HUES64 (cell line): ENCODE data around the gene IQCE.
A peak's percentile ranks its signal among the peaks of the same experiment; 100 is the strongest.

Experiments used
- H3K27ac ChIP-seq: 2 replicates; pipeline ENCODE4 v1.7.0; 2013; ENCODE audit warnings: low read depth, low read length, inconsistent platforms
- H3K27me3 ChIP-seq: 2 replicates; pipeline ENCODE4 v1.6.1; 2013; ENCODE audit warnings: mild to moderate bottlenecking, low read length; ENCODE audit not compliant: insufficient read depth
- H3K36me3 ChIP-seq: 2 replicates; pipeline ENCODE4 v1.6.1; 2013; ENCODE audit warnings: mild to moderate bottlenecking, low read length; ENCODE audit not compliant: insufficient read depth
- H3K4me1 ChIP-seq: 2 replicates; pipeline ENCODE4 v1.6.1; 2013; ENCODE audit warnings: mild to moderate bottlenecking, low read length, moderate library complexity; ENCODE audit not compliant: insufficient read depth
- H3K4me3 ChIP-seq: 2 replicates; pipeline ENCODE4 v1.5.1; 2013; ENCODE audit warnings: mild to moderate bottlenecking, low read length, moderate library complexity
- H3K9ac ChIP-seq: 2 replicates; pipeline ENCODE4 v1.6.1; 2013; ENCODE audit warnings: mild to moderate bottlenecking, low read depth, low read length
- H3K9me3 ChIP-seq: 2 replicates; pipeline ENCODE4 v1.6.1; 2013; ENCODE audit warnings: low read depth, low read length; ENCODE audit not compliant: insufficient read depth
- WGBS: fragments of 150-250, 120-280 bp; methylation state at CpG from one replicate; pipeline ENCODE4 v1.1.7; 2013; ENCODE audit warnings: missing lambda C conversion rate; 5-methylcytosine and 5-hydroxymethylcytosine counted together

The IQCE gene

DNA sequence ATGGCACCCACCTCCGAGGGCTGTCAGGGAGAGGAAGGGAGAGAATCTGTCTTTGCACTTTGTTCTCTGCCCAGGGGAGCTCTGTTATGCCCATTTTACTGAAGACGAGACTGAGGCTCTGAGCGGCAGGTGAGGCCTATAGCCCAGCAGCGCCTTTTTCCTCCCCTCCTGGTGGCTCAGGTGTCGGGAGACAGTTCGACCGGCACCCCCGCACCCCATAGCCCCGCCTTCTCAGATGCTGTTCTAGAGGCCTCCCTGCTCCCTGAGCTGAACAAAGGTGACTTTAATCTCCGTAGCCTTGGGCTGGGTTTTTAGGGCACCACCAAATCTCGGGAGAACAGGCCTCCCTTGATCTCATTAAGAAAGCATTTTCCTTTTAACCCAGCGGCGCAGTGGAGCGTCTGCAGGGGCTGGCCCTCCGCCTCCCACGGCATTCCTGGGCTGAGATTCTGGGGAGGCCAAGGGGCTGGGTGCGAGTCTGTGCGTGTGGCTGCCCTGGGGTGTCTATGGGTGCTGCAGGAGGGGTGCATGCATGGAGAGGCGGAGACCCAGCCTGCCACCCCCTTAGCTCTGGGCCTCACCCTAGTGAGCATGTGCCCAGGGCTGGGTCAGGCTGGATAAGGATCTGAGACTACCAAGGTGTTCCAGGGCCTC, 35.9 kb upstream of the IQCE start:
- Histone ChIP-seq H3K27ac (peak overlapping the region; percentile 85), H3K27me3 (peaks cover 31% of the 10 kb centered on the region), H3K4me1 (peaks cover 41% of the 10 kb centered on the region), H3K9me3 (no peaks in the 10 kb centered on the region), H3K9ac (peak overlapping the region; percentile 81; the same call in 1 of the 2 replicates), H3K36me3 (peaks cover 26% of the 10 kb centered on the region), H3K4me3 (peak overlapping the region; percentile 40)
- WGBS = 37% methylated on average over 19 of the region's 19 CpGs

DNA sequence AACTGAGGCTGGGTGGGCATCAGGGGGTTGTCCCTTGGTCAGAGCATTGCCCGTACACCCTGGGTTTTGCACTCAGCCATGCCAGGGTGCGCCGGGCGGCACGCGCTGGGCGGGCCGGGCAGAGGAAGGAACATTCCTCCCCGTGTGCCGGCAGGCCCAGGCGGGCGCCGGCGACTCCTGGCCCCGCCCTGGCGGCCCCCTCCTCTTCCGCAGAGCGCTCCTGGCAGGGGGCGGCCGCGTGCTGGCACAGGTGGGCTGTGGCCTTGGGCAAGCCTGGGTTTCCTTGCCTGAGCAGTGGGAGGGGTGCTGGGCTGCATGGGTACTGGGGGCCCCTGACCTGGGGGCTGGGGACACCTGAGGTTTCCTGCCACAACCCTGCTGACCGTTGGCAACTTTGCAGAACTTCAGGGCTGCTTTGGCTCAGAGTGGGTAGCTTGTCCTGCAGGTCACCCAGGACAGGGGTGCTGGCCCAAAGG, 35.3 kb upstream of the IQCE start:
- Histone ChIP-seq H3K27ac (peak overlapping the region; percentile 85), H3K36me3 (peaks cover 31% of the 10 kb centered on the region), H3K4me3 (peak overlapping the region; percentile 40), H3K9ac (peak overlapping the region; percentile 81), H3K9me3 (no peaks in the 10 kb centered on the region), H3K4me1 (peaks cover 38% of the 10 kb centered on the region), H3K27me3 (peaks cover 25% of the 10 kb centered on the region)
- WGBS = 5% methylated on average over 22 of the region's 22 CpGs

DNA sequence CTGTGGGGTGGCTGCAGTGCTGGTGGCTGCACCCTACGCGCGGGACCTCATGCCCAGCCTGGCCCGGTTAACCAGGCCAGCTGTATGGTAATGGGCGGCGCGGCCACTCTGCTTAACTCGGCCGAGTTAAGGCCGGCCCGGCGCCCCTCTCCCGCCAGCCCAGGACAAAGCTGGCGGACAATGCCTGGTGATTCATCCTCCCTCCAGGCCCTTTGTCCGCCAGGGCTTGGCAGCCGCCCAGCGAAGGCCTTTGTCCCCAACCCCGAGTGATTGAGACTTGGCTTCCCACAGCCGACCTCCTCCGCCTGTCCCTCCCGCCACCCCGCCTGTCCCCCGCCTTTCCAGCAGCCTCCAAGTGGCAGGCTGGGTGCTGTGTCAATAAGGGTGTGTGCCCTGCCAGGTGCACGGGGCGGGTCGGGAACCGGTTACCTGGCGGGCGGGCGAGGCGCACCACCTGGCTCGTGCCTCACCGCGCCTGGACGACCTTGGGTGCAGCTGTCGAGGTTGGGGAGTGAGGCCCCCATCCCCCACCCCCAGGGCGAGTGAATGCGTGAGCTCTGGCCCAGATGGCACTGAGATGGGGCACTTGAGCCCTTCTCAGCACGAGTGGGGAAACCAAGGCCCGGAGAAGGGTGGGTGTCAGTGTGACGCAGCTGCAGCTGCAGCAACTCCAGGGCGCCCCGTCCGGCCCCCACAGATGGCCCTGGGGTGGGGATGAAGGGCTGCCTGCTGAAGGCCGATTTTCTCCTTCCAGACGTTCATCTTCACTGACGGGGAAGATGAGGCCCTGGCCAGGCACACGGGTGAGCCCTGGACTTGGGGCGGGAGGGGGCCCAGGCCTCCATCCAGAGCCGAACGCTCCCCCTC, 34.6 kb upstream of the IQCE start:
- Histone ChIP-seq H3K36me3 (peaks cover 35% of the 10 kb centered on the region), H3K4me1 (peaks cover 38% of the 10 kb centered on the region), H3K9ac (peak overlapping the region; percentile 81), H3K27me3 (peaks cover 18% of the 10 kb centered on the region), H3K27ac (peak overlapping the region; percentile 85), H3K4me3 (peak overlapping the region; percentile 40), H3K9me3 (no peaks in the 10 kb centered on the region)
- 12% methylated on average over 51 of the region's 51 CpGs for WGBS

DNA sequence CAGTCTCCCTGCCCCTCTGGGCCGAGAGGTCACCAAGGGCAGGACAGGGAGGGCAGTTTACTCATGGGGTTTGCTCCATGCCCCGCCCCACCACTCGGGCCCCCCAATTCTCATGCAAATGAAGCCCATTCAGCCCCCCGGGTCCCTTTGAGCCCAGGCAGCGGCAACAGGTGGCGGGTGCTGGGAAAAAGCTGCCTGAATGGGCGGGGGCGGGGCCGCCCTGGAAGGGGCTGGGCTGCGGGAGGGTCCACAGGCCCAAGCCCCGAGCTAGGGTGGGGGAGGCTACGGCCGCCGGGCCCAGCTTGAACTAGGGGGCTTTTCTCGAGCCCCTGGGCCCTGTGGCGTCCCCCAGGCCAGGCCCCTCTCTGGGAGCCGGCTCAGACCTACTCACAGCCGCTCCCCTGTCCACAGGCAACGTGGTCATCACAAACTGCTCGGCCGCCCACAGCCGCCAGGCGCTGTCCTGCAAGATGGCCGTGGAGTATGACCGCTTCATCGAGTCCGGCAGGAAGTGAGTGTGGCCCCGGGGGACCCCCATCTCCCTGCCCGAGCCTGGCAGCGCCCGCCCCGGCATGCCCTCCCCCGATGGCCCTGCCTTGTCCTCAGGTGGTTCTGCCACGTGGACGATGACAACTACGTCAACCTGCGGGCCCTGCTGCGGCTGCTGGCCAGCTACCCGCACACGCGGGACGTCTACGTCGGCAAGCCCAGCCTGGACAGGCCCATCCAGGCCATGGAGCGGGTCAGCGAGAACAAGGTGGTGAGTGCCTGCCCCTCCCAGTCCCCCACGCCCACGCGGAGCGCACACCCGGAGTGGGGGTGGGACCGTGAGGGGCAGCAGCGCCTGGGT, 33.7 kb upstream of the IQCE start:
- H3K9ac ChIP-seq = peak overlapping the region; percentile 81

DNA sequence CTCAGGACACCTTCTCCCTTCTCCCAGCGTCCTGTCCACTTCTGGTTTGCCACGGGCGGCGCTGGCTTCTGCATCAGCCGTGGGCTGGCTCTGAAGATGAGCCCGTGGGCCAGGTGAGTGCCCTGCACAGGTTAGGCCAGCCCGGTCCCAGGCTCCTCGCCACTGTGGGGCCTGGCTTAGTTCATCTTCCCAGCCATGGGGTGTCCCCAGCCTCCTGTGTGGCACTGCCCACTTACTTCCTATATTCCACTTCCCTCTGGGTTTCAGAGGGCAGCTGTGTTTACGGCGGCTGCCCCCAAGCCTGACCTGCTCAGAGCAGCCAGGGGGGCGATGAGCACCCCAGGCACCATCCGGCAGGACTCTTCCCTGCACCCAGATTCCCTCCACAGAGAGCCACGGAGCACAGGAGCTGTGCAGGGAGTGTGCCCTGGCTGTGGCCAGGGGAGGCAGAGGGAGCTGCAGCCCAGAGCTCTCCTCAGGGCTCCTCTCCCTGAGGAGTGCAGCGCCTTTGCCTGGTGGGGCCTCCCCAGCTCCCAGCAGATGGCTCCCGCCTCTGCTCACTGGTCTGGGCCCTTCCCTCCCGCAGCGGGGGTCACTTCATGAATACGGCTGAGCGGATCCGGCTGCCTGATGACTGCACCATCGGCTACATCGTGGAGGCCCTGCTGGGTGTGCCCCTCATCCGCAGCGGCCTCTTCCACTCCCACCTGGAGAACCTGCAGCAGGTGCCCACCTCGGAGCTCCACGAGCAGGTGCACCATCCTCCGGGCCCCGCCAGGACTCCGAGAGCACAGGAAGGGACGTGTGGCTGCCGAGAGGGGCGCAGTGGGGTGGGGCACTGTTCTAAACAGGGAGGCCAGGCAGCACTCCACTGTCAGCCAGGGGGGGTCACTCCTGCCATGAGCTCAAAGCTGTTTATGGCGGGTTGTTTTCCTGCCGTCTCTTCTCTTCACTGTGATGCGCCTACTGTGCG, 32.8 kb upstream of the IQCE start:
- Histone ChIP-seq H3K4me1 (peaks cover 38% of the 10 kb centered on the region), H3K4me3 (no peak overlapping the region), H3K9ac (no peak overlapping the region), H3K36me3 (peaks cover 35% of the 10 kb centered on the region), H3K27ac (peak overlapping the region; percentile 45; the same call in 1 of the 2 replicates), H3K27me3 (peaks cover 8% of the 10 kb centered on the region; the same call in 1 of the 2 replicates), H3K9me3 (no peaks in the 10 kb centered on the region)
- WGBS = 73% methylated on average over 36 of the region's 36 CpGs

More for the DNA sequence above, 33.7 kb upstream of the IQCE start:
- peaks cover 35% of the 10 kb centered on the region for H3K36me3 ChIP-seq
- WGBS = 42% methylated on average over 53 of the region's 53 CpGs
- H3K27me3 ChIP-seq = peaks cover 17% of the 10 kb centered on the region
- peak overlapping the region; percentile 40; the same call in 1 of the 2 replicates for H3K4me3 ChIP-seq
- peaks cover 38% of the 10 kb centered on the region for H3K4me1 ChIP-seq
- no peaks in the 10 kb centered on the region for H3K9me3 ChIP-seq
- H3K27ac ChIP-seq = peak overlapping the region; percentile 85

DNA sequence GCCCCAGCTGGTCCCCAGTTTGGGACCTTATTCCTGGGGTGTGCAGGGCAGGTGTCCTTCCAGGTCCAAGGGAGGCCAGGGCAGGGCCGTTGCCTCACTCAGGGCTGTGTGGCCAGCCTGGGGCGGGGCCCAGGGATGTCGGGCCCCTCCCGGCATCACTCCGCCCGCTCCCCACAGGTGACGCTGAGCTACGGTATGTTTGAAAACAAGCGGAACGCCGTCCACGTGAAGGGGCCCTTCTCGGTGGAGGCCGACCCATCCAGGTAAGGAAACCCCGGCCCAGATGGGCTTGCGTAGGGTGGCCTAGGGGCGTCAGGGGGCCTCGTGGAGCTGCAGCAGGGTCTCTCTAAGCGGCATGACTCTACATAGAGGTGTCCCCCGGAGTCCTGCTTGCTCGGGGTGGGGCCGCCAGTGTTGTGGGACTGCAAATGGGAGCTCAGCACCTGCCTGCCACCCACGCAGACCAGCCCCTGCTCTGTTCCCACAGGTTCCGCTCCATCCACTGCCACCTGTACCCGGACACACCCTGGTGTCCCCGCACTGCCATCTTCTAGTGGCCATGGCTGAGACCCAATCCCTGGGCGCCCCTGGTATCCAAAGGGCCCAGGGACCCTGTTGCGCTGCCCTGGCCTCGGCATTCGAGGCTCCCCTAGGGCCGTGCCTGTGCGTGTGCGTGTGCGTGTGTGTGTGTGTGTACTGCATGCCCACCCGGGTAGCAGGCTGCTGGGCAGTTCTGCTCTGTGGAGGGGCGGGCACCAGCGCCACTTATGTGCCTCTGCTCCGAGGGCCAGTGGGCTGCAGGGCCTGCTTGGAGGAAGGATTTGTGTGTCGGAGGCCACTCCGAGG, 31.9 kb upstream of the IQCE start:
- Histone ChIP-seq H3K9ac (no peak overlapping the region), H3K27me3 (peaks cover 1% of the 10 kb centered on the region; the same call in 1 of the 2 replicates), H3K27ac (peak overlapping the region; percentile 49; the same call in 1 of the 2 replicates), H3K4me1 (peaks cover 34% of the 10 kb centered on the region), H3K36me3 (peaks cover 35% of the 10 kb centered on the region), H3K9me3 (no peaks in the 10 kb centered on the region), H3K4me3 (no peak overlapping the region)
- WGBS = 91% methylated on average over 40 of the region's 40 CpGs

DNA sequence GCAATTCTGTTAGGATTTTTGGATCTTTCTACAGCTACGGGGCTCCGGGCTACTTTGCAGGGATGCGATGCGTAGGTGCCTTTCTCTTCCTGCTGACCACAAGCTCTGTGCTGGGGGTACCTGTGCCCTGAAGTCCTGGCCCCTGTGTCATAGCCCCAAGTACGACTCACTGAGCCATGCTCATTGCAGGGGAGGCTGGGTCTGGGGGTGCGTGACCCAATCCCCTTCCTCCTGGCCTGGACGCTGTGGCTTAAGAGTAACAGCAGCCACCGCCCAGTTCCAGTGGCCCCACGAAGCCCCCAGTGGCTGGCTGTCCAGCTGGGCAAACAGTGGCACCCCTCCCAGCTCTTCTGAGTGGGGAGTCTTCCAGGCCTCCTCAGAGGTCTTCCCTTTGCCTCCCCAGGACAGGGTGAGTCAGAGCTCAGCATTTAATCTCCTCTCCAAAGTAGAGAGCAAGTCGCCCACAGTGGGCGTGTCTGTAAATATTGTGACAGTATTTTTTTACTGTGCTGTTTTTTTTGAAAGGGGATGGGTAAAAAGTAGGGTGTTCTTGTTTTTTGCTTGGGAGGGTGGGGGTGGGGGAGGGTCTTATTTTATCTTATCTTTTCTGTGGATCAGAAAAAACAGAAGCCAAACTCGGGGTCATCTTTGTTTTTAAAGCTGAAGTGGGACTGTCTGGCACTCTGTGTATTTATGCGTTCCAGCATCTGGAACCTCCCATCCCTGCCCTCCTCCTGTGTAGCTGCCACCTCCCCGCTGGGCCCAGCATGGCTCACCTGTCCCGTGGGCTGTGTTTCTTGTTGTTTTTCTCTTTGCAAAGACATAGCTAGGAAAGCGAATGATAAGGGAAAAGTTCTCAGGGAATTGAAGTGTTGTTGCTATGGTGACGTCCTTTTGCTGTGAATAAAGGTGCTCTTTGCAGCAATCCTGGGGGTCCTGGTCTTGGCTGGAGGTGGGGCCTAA, 31.0 kb upstream of the IQCE start:
- no peak overlapping the region for H3K4me3 ChIP-seq
- H3K9ac ChIP-seq = no peak overlapping the region
- peak overlapping the region; percentile 49; the same call in 1 of the 2 replicates for H3K27ac ChIP-seq
- 73% methylated on average over 17 of the region's 17 CpGs for WGBS
- H3K9me3 ChIP-seq = no peaks in the 10 kb centered on the region
- peaks cover 35% of the 10 kb centered on the region for H3K36me3 ChIP-seq
- peaks cover 26% of the 10 kb centered on the region for H3K4me1 ChIP-seq
- no peaks in the 10 kb centered on the region for H3K27me3 ChIP-seq

DNA sequence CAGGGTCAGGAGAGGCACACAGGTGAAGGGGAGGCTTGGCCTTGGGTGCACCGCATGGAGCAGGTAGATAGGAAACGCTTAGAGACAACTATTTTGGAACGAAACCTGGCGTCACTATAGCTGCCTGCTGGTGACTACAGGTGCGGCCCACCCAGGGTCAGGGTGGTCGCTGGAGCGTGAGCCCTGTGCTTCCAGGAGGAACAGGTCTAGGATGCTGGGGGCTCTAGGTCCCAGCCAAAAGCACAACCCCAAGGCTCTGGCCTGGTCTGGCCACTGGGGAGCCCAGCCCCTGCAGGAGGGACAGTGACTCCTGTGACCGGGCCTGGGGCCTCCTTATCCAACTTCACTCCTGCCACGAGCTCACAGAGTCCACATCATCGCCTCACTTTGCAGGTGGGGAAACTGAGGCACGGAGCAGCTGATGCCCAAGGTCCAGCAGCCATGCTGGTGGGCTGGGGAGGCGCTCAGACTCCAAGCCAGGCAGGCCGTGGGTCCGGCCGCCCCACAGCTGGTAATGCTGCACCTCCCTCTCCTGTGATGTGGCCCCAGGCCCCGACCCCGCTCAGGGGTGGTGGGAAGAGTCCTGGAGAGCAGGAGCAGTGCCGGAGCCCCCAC, 30.2 kb upstream of the IQCE start:
- H3K4me1 ChIP-seq = peaks cover 18% of the 10 kb centered on the region

More for the DNA sequence above, 30.2 kb upstream of the IQCE start:
- WGBS = 91% methylated on average over 18 of the region's 18 CpGs
- Histone ChIP-seq H3K9me3 (no peaks in the 10 kb centered on the region), H3K4me3 (no peak overlapping the region), H3K36me3 (peaks cover 35% of the 10 kb centered on the region), H3K9ac (no peak overlapping the region), H3K27me3 (no peaks in the 10 kb centered on the region), H3K27ac (no peak overlapping the region; the same call in 1 of the 2 replicates)
